Measurements from ENCODE around the gene REM2. TPM values are rescaled to one million over a fixed set of nuclear protein-coding genes. Genes with fewer than 3 reads are reported as not detected.

REM2 gene
- total and polyA plus RNA-seq, 2 of the 4 experiments (the other 2 are of a cell fraction): under 0.01 to 0.07 TPM

GRCh38 chr14:22918804-22919600 is 36.0 kb downstream of the REM2 start, which contains the start of gene RBM23:
Gene RBM23 (minus strand): TSS chr14:22919149.
- peak within 1 kb of the TSS; percentile 83 for H3K14ac ChIP-seq (replicated peaks; ENCODE audit: low read depth, low read length)
- no peak within 1 kb of the TSS; the same call in 1 of the 2 replicates for H2BK20ac ChIP-seq (ENCODE audit: low read depth, low read length)
- H2AK9ac ChIP-seq (replicated peaks; ENCODE audit: low read depth, low read length, poor library complexity): peak within 1 kb of the TSS; percentile 92
- peak within 1 kb of the TSS; percentile 62; the same call in 1 of the 3 replicates for H2BK15ac ChIP-seq (ENCODE audit: low read depth, low read length)
- ATAC-seq (ENCODE audit: low read depth) (peak; percentile 97), DNase-seq (peak; percentile 100)
- no peaks in the 10 kb centered on the region for H4K20me1 ChIP-seq (ENCODE audit: insufficient read depth, low read length)
- H4K5ac ChIP-seq (ENCODE audit: low read depth, low read length): peak within 1 kb of the TSS; percentile 92
- BruUV-seq (replicated peaks): no TSS peak
- CTCF ChIA-PET: interaction anchor here (1.5 to 1.9 kb wide), 3 partner anchors 8 to 19 kb away, joined by 5 to 8 read pairs (median 5); partner anchors contain the start of gene PRMT5
- peak within 1 kb of the TSS; percentile 96 for H3K4me2 ChIP-seq (ENCODE audit: low read depth, low read length)
- H3K56ac ChIP-seq (ENCODE audit: extremely low read depth, insufficient read depth, low read length): peak within 1 kb of the TSS; percentile 94
- peaks cover 9% of the 10 kb centered on the region for H3K4me1 ChIP-seq (ENCODE audit: control insufficient read depth, insufficient read depth, low read length)
- intact Hi-C loops (cut with micrococcal nuclease): loop anchor here (1.0 to 5.0 kb wide), 2 partner anchors 47 to 82 kb away; partner anchors contain the start of gene MMP14
- H4K8ac ChIP-seq (ENCODE audit: low read depth in 2 of 2, low read length in 2 of 2): peak within 1 kb of the TSS; percentile 77 to 97
- peak within 1 kb of the TSS; percentile 83 for H2BK5ac ChIP-seq (ENCODE audit: low read depth, low read length, poor library complexity, severe bottlenecking)
- no peaks in the 10 kb centered on the region for H3K9me3 ChIP-seq (ENCODE audit: control insufficient read depth, insufficient read depth, low read length)
- peak within 1 kb of the TSS; percentile 92 for H2AFZ ChIP-seq (replicated peaks; ENCODE audit: low read length, poor library complexity)
- H2BK120ac ChIP-seq (ENCODE audit: low read depth, low read length): peak within 1 kb of the TSS; percentile 68
- peak within 1 kb of the TSS; percentile 91 for H3K4ac ChIP-seq (ENCODE audit: low read depth, low read length)
- peaks cover 15 to 53% of the 10 kb centered on the region in 2 experiments for H3K79me1 ChIP-seq (ENCODE audit: low read depth in 1 of 2, low read length in 2 of 2)
- H3K27ac ChIP-seq (ENCODE audit: insufficient read depth, low read length): peak within 1 kb of the TSS; percentile 82
- dilution Hi-C loops (cut with HindIII; ENCODE audit: low sequenced_read_pairs, unreplicated experiment): no loop called here
- H3K9me1 ChIP-seq (ENCODE audit: insufficient read depth, low read length): peaks cover 5% of the 10 kb centered on the region
- H2AK5ac ChIP-seq (ENCODE audit: low read depth, low read length): peak within 1 kb of the TSS; percentile 99
- H3K4me3 ChIP-seq (ENCODE audit: insufficient read depth, low read depth, low read length): peak within 1 kb of the TSS; percentile 57
- POLR2A ChIA-PET (ENCODE audit: unreplicated experiment): interaction anchor here (0.6 kb wide), 1 partner anchor 283 kb away, joined by 3 read pairs; no protein-coding TSS in a partner anchor
- peak within 1 kb of the TSS; percentile 38 for H3K18ac ChIP-seq (ENCODE audit: low read depth, low read length)
- H4K91ac ChIP-seq (ENCODE audit: insufficient read depth, low read depth, low read length): peak within 1 kb of the TSS; percentile 89
- WGBS, 2 experiments (ENCODE audit: extremely low coverage in 2 of 2, insufficient read length in 1 of 2): 0% methylated on average over 7 of the region's 46 CpGs; no CpG with 5 or more reads in 1 of the 2 experiments
- H3K36me3 ChIP-seq (ENCODE audit: control insufficient read depth, insufficient read depth, low read length): peaks cover 21% of the 10 kb centered on the region
- peak within 1 kb of the TSS; percentile 95 for H3K9ac ChIP-seq (ENCODE audit: low read depth, low read length)
- in situ Hi-C loops (cut with MboI; ENCODE audit: low sequenced_read_pairs): no loop called here
- H3K27me3 ChIP-seq (ENCODE audit: control insufficient read depth, insufficient read depth, low read length): no peaks in the 10 kb centered on the region
- H3K23ac ChIP-seq (ENCODE audit: low read depth, low read length): peak within 1 kb of the TSS; percentile 99
- TF ChIP-seq NFE2L2 (IDR thresholded peaks at IDR 0.05; ENCODE audit: low read depth, low read length) (no peak), CEBPB (IDR thresholded peaks at IDR 0.05; ENCODE audit: low read depth, low read length) (peak; percentile 80), ELK1 (IDR thresholded peaks at IDR 0.05; ENCODE audit: borderline replicate concordance, low read depth, low read length) (no peak), USF2 (IDR thresholded peaks at IDR 0.05; ENCODE audit: low read depth, low read length) (no peak), RAD21 (IDR thresholded peaks at IDR 0.05; ENCODE audit: low read length) (no peak), CTCF (conservative IDR thresholded peaks at IDR 0.05; ENCODE audit: low read depth, low read length) (no peak), CHD1 (IDR thresholded peaks at IDR 0.05; ENCODE audit: low read depth, low read length) (no peak), MXI1 (IDR thresholded peaks at IDR 0.05; ENCODE audit: borderline replicate concordance, low read depth, low read length) (no peak), SMC3 (IDR thresholded peaks at IDR 0.05; ENCODE audit: low read depth, low read length) (no peak), RFX5 (IDR thresholded peaks at IDR 0.05; ENCODE audit: low read depth, low read length) (peak; percentile 71), RCOR1 (IDR thresholded peaks at IDR 0.05; ENCODE audit: insufficient replicate concordance, low read length) (no peak), POLR2A (IDR thresholded peaks at IDR 0.05; ENCODE audit: low read depth, low read length) (peak; percentile 88), MAZ (IDR thresholded peaks at IDR 0.05; ENCODE audit: borderline replicate concordance, low read depth, low read length) (peak; percentile 52; the same call in 1 of the 2 replicates)
